ENCODE results near the gene TMEM271. TPM values are rescaled to one million over a fixed set of nuclear protein-coding genes. Genes with fewer than 3 reads are reported as not detected.
"Not testable (repeated sequence)": the region's sequence is repeated elsewhere in the genome, so short reads cannot be mapped to it uniquely, and the experiment has no call there.

The TMEM271 gene
- total and polyA plus RNA-seq, 10 of the 15 experiments (the other 5 are each of a cell fraction or from before 2014, with no cell fraction given), result not detected

- no peak for TF ChIP-seq IRF3 (IDR thresholded peaks at IDR 0.05)
- no peak for TF ChIP-seq GATAD2B (conservative IDR thresholded peaks at IDR 0.05; ENCODE audit: low read depth)
- no peak for TF ChIP-seq DPF2 (IDR thresholded peaks at IDR 0.05)
- no peak for TF ChIP-seq EGR1 (IDR thresholded peaks at IDR 0.05; ENCODE audit: borderline replicate concordance in 1 of 2, low read depth in 2 of 2, low read length in 2 of 2)
- TF ChIP-seq PBX3 (IDR thresholded peaks at IDR 0.05; ENCODE audit: insufficient replicate concordance, low read depth, low read length), result no peak
- TF ChIP-seq MAX (IDR thresholded peaks at IDR 0.05; ENCODE audit: low read depth, low read length), result no peak
Observed at GRCh38 chr4:566035-566434, 10.1 kb downstream of the TMEM271 start (continued).

GRCh38 chr4:565614-566013 lies 10.5 kb downstream of the TMEM271 start:
- H3K9ac ChIP-seq (ENCODE audit: control insufficient read depth, insufficient read depth, low read length); intact Hi-C loops (cut with micrococcal nuclease; ENCODE audit: unreplicated experiment); RAD21 ChIA-PET (ENCODE audit: unreplicated experiment); H3K27me3 ChIP-seq (replicated peaks in 1 of 2; ENCODE audit: control insufficient read depth in 2 of 2, insufficient read depth in 2 of 2, low read length in 1 of 2); H4K20me1 ChIP-seq (ENCODE audit: control insufficient read depth, insufficient read depth); H3K27ac ChIP-seq (ENCODE audit: control insufficient read depth, insufficient read depth); FAIRE-seq; ATAC-seq; CTCF ChIA-PET; in situ Hi-C loops (cut with MboI); H3K9me3 ChIP-seq (replicated peaks; ENCODE audit: control insufficient read depth, insufficient read depth, low read length); H3K79me2 ChIP-seq (ENCODE audit: control insufficient read depth, insufficient read depth, low read length); DNase-seq (ENCODE audit: low read depth, low spot score); BruUV-seq (replicated peaks); H3K4me3 ChIP-seq; H2AFZ ChIP-seq (ENCODE audit: control insufficient read depth, low read depth, low read length); H3K36me3 ChIP-seq (ENCODE audit: control insufficient read depth in 2 of 2, insufficient read depth in 2 of 2, low read length in 1 of 2); H3K4me2 ChIP-seq (ENCODE audit: control insufficient read depth, insufficient read depth); SMC1A ChIA-PET (ENCODE audit: uncharacterized antibody, unreplicated experiment); POLR2A ChIA-PET; H3K4me1 ChIP-seq (ENCODE audit: control insufficient read depth, insufficient read depth, low read length): not testable (repeated sequence)
- 86% methylated on average over 1 of the region's 1 CpG for WGBS (ENCODE audit: insufficient coverage, insufficient replicate concordance, low lambda C conversion rate, missing lambda C conversion rate)

- H3K27ac ChIP-seq (ENCODE audit: control insufficient read depth, insufficient read depth); SMC1A ChIA-PET (ENCODE audit: uncharacterized antibody, unreplicated experiment); RAD21 ChIA-PET (ENCODE audit: unreplicated experiment); FAIRE-seq; H2AFZ ChIP-seq (ENCODE audit: control insufficient read depth, low read depth, low read length); BruUV-seq (replicated peaks); DNase-seq (ENCODE audit: low read depth, low spot score); H3K36me3 ChIP-seq (ENCODE audit: control insufficient read depth in 2 of 2, insufficient read depth in 2 of 2, low read length in 1 of 2); intact Hi-C loops (cut with micrococcal nuclease; ENCODE audit: unreplicated experiment); CTCF ChIA-PET; H3K9ac ChIP-seq (ENCODE audit: control insufficient read depth, insufficient read depth, low read length); H3K27me3 ChIP-seq (replicated peaks in 1 of 2; ENCODE audit: control insufficient read depth in 2 of 2, insufficient read depth in 2 of 2, low read length in 1 of 2); H3K4me3 ChIP-seq; ATAC-seq; H3K4me1 ChIP-seq (ENCODE audit: control insufficient read depth, insufficient read depth, low read length); in situ Hi-C loops (cut with MboI); H3K9me3 ChIP-seq (replicated peaks; ENCODE audit: control insufficient read depth, insufficient read depth, low read length); H4K20me1 ChIP-seq (ENCODE audit: control insufficient read depth, insufficient read depth); H3K4me2 ChIP-seq (ENCODE audit: control insufficient read depth, insufficient read depth); POLR2A ChIA-PET; H3K79me2 ChIP-seq (ENCODE audit: control insufficient read depth, insufficient read depth, low read length): not testable (repeated sequence)
- 14% methylated on average over 2 of the region's 2 CpGs for WGBS (ENCODE audit: insufficient coverage, insufficient replicate concordance, low lambda C conversion rate, missing lambda C conversion rate)
Observed at GRCh38 chr4:562458-562857, 13.6 kb downstream of the TMEM271 start.
